ENCODE measurements around the gene ZBTB9. TPM values are rescaled to one million over a fixed set of nuclear protein-coding genes. Genes with fewer than 3 reads are reported as not detected.
A peak's percentile ranks its signal among the peaks of the same experiment; 100 is the strongest.

The ZBTB9 gene
- total RNA-seq, 1 experiment from 2014 or later, result 14.2 TPM

DNA sequence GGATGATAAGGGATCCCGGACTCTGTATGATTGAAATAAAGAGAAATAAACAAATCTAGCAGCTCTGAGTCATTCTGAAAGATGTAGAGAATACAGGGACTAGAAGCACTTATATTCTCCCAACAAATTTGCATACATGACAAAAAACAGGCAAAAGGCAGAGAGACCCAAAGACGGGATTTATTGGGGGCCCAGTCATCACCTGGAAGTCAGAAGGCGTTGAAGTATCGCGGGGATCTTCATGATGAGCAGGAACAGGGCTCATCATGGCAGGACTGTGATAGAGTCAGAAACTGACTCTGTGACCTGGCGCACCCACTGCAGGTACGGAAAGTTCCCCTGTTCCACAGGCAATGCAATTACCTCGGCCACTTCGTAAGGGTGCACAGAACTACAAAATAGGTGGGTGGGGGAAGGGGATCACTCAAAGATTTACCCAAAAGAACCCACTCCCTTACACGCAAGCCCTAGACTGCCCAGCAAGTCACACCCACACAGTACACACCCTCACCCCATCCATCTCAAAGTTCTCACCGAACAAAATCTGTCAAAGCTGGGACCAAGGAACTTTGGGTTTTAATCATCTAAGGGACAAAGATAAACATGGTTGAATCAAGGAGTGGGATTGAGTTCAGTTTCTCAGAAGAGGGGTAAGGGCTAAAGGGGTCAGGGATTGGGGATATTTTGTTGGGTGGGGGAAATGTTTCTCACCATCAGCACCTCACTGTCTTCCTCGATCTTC lies 37.8 kb upstream of the ZBTB9 start:
- intact Hi-C loops (cut with micrococcal nuclease), result loop anchor here (10.0 kb wide), 1 partner anchor 212 kb away; the partner anchor contains the start of genes HSD17B8, RING1, RXRB and SLC39A7
- H3K4me1 ChIP-seq (ENCODE audit: control insufficient read depth in 1 of 2, insufficient read depth in 2 of 2, low read length in 2 of 2), result peaks cover 13 to 31% of the 10 kb centered on the region in 2 experiments
- POLR2A ChIA-PET, result no interaction called here

GRCh38 chr6:33417128-33417902 lies 37.1 kb upstream of the ZBTB9 start:
- ChIA-PET CTCF (no interaction called here), POLR2A (no interaction called here), RAD21 (ENCODE audit: low non-redundant PET in 1 of 2, low total read pairs in 2 of 2, uncharacterized antibody in 2 of 2, unreplicated experiment in 2 of 2) (no interaction called here)
- Histone ChIP-seq H3K4me2 (ENCODE audit: low read length) (peak overlapping the region; percentile 97), H3K79me2 (ENCODE audit: insufficient read depth, low read length) (peaks cover 32% of the 10 kb centered on the region), H3K9me2 (ENCODE audit: insufficient read depth) (no peaks in the 10 kb centered on the region), H3K36me3 (ENCODE audit: control insufficient read depth in 1 of 2, insufficient read depth in 2 of 2, low read length in 2 of 2) (peaks cover 5 to 28% of the 10 kb centered on the region in 2 experiments; a peak in 3 of 4 replicates), H2AFZ (ENCODE audit: low read depth, low read length, poor library complexity, severe bottlenecking) (no peak overlapping the region), H3K4me1 (ENCODE audit: control insufficient read depth in 1 of 2, insufficient read depth in 2 of 2, low read length in 2 of 2) (peaks cover 13 to 29% of the 10 kb centered on the region in 2 experiments), H3K9me3 (ENCODE audit: control insufficient read depth in 1 of 2, insufficient read depth in 1 of 2, low read depth in 1 of 2, low read length in 2 of 2) (no peaks in the 10 kb centered on the region), H3K27ac (ENCODE audit: low read depth, low read length) (peak overlapping the region; percentile 93), H4K20me1 (ENCODE audit: insufficient read depth) (no peaks in the 10 kb centered on the region), H3K4me3 (replicated peaks in 1 of 2; ENCODE audit: low read depth in 1 of 2, low read length in 2 of 2) (peak overlapping the region; percentile 86 to 94), H3K9ac (ENCODE audit: low read length) (peak overlapping the region; percentile 81), H3K27me3 (ENCODE audit: insufficient read depth, low read length) (no peaks in the 10 kb centered on the region)
- ATAC-seq (peak; percentile 0; the same call in 1 of the 2 replicates), DNase-seq (ENCODE audit: low read depth, low spot score) (no peak)
- intact Hi-C loops (cut with micrococcal nuclease), result loop anchor here (10.0 kb wide), 1 partner anchor 213 kb away; the partner anchor contains the start of genes HSD17B8, RING1, RXRB and SLC39A7
- TSS peak; percentile 86 for BruUV-seq (replicated peaks)
- TF ChIP-seq ZFX (IDR thresholded peaks at IDR 0.05) (0 out of 2 replicates have a peak, but pooled peaks have one; percentile 4), EZH2phosphoT487 (IDR thresholded peaks at IDR 0.05; ENCODE audit: borderline replicate concordance) (no peak)

More for the DNA sequence above, 37.8 kb upstream of the ZBTB9 start:
- TF ChIP-seq ZNF274 (IDR thresholded peaks at IDR 0.05; ENCODE audit: low read depth, low read length) (no peak), ZFX (IDR thresholded peaks at IDR 0.05) (no peak), SIN3A (IDR thresholded peaks at IDR 0.05; ENCODE audit: low read depth) (no peak), POLR2AphosphoS5 (IDR thresholded peaks at IDR 0.05; ENCODE audit: low read depth, low read length) (no peak)
- peaks cover 5 to 28% of the 10 kb centered on the region in 2 experiments; a peak in 3 of 4 replicates for H3K36me3 ChIP-seq (ENCODE audit: control insufficient read depth in 1 of 2, insufficient read depth in 2 of 2, low read length in 2 of 2)
- CTCF ChIA-PET, result no interaction called here
- no peak for DNase-seq (ENCODE audit: low read depth, low spot score)
- H4K20me1 ChIP-seq (ENCODE audit: insufficient read depth), result no peaks in the 10 kb centered on the region
- peak overlapping the region; percentile 81 for H3K9ac ChIP-seq (ENCODE audit: low read length)
- H3K27me3 ChIP-seq (ENCODE audit: insufficient read depth, low read length), result no peaks in the 10 kb centered on the region
- no peak for ATAC-seq
- no peaks in the 10 kb centered on the region for H3K9me2 ChIP-seq (ENCODE audit: insufficient read depth)
- H3K79me2 ChIP-seq (ENCODE audit: insufficient read depth, low read length), result peaks cover 33% of the 10 kb centered on the region
- H3K4me2 ChIP-seq (ENCODE audit: low read length), result peak overlapping the region; percentile 97
- peak overlapping the region; percentile 86 to 94 for H3K4me3 ChIP-seq (replicated peaks in 1 of 2; ENCODE audit: low read depth in 1 of 2, low read length in 2 of 2)
- no peaks in the 10 kb centered on the region for H3K9me3 ChIP-seq (ENCODE audit: control insufficient read depth in 1 of 2, insufficient read depth in 1 of 2, low read depth in 1 of 2, low read length in 2 of 2)
- H3K27ac ChIP-seq (ENCODE audit: low read depth, low read length), result peak overlapping the region; percentile 93
- no peak overlapping the region for H2AFZ ChIP-seq (ENCODE audit: low read depth, low read length, poor library complexity, severe bottlenecking)
- no TSS peak for BruUV-seq (replicated peaks)
- RAD21 ChIA-PET (ENCODE audit: low non-redundant PET in 1 of 2, low total read pairs in 2 of 2, uncharacterized antibody in 2 of 2, unreplicated experiment in 2 of 2), result no interaction called here

All from HCT116 (cell line).